HG02759 (cell line): ENCODE results near the gene MVK.

Source experiments
- ATAC-seq: cut with Tn5 transposase; IDR thresholded peaks from one replicate; pipeline ENCODE4 v1.9.1; 2021; ENCODE audit warnings: mild to moderate bottlenecking, moderate library complexity; ENCODE audit not compliant: unreplicated experiment

Gene MVK

DNA sequence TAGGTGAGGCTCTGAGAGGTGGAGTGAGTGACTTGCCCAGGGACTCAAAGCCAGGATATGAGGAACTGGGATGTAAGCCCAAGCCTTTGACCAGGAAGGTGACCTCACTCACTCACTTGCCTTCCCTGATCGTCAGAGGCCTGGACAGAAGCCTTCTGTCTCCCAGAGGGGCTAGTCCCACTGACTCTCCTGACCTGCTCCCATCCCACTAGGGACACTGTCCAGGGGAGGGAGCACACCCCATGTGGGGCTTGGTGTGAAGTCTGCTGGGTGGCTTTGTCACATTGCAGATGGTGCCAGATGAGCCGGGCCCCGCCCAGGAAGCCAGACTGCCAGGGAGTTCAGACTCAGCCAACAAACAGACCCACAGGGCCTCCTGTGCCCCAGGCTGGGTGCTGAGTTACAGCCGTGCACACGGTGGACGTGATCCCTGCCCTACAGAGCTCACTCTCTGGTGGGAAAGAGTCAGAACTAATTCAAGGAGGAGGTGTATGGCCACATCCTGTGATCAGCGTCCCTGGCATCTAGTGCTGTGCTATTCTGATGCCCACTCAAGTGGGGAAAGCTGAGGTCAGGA is 28.6 kb upstream of the MVK start:
- ATAC-seq = no peak

DNA sequence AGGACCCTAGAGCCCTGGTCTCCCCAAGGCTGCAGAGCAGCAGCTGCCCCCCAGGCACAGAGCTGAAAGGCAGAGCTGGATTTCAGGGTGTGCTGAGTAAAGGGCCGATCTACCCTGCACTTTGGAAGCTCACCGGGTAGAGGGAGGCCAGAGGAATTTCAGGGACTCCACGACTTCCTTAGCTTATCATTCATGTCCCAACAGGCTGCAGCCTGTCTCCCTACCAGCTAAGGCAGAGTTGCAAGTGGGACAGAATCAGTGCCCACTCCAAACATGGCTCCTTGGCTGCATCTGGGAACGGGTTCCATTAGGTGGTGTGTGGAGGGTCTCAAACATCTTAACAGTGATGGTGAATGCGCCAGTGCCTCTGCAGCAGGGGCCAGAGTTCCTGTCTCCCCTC is 27.8 kb upstream of the MVK start:
- ATAC-seq = no peak

DNA sequence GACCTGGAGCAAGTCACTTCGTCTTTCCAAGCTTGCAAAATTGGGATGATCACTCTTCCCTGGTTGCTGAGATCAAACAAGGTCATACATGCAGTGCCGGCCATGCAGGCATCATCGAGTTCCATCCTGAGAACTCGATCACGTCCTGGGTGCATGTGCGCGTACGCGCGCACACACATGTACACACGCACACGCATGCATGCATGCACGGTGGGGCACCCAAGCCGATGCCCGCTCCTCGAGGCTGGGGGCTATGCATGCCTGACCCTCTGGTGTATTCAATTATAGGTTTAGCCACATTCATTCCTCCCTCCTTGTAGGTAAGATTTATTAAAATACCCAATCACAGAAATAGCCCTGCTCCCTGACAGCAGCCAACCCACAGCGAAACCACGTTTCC is 26.3 kb upstream of the MVK start:
- no peak for ATAC-seq

DNA sequence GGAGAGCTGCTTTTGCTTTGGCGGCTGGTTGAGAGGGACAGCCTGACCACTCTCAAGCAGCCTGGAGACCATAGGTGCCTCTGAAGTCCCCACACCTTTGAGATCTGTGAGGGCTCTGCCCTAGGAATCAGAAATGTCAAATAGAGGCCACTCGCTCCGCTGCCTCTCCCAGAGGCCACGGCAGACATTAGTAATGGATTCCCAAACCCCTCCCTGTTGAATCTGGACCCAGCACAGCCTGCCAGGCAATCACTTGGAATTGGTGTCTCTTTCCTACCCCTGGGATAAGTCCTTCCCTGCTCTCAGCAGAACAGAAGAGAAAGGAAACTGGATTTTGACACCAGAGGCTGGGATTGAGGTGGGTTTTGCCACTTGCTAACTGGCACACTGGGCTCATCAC is 25.3 kb upstream of the MVK start:
- no peak for ATAC-seq

DNA sequence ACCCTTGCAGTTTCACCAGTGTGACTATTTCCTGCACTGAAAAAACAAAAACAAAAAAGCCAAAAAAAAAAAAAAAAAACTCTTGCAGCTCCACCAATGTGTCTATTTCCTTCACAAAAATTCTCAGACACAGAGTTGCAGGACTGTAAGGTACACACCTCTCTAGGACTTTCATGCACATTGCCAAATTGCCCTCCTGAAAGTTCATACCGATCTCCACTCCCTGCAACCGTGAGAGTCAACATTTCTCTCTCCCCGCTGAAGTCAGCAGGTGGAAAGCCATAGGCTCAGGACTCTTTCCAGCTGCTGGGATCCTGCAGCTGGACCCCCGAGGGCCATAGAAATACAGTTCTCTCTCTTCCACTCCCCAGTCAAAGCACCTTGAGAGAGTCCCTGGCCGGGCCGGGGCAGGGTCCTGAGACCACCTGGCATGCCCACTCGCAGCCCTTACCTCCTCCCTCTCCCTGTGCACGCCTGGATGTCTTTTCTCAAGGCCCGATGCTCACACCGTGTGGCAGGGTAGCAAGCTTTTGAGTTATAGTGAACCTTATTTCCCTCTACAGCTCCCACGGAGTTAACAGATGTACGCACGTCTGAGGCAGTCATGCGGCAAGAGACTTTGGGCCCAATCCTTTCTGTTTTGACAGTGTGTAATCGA is 23.9 kb upstream of the MVK start:
- ATAC-seq = no peak

DNA sequence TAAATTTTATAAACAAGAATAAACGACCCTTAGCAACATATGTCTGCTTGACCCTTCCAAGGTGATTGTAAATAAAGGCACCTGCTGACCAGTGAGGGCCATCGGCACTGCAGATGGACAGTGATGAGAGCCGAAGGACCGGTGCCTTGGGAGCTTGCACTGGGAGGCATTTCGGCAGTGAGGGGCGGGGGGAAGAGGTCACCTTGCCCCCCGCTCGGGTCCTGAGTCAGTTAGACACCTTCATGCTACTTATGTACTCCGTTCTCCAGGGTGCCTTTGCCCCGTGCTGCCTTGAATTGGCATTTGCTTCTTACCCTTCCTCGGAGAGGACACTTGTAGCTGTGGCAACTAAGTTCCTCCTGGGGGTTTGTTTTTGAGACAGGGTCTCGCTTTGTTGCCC is 23.3 kb upstream of the MVK start:
- no peak for ATAC-seq

DNA sequence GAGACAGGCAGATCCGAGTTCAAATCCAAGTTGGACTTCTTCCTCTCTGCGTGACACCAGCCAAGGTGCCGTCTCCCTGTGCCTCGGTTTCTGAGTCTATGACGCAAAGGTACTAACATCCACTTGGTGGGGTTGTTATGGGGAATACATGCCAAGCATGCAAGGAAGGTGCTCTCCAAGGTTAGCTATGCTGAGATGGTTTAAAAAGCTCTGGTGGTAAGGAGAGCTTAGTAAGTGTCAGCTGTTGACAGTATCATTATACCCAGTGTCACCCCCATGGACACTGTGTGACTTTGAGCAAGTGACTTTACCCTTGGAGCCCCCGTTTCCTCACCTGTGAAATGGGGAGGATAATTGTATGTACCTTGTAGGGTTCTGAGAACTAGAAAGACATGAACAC is 22.5 kb upstream of the MVK start:
- no peak for ATAC-seq

DNA sequence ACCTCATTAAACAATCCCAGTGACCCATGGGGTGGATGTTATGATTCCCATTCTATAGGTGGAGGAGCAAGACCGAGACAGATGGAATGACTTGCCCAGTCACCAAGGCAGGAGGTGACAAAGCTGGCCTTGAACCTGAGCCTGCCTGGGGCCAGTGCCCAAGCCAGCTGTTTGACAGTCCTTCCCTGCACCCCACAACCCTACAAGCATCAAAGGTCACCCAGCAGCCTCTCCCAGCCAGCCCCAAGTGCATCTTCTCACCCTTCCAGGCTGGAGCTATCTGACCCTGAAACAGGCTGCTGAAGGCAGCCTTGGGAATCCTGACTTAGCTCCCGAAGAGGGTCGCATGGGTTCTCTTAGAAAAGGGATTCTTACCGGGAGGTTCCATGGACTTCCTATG is 20.6 kb upstream of the MVK start:
- ATAC-seq = no peak

DNA sequence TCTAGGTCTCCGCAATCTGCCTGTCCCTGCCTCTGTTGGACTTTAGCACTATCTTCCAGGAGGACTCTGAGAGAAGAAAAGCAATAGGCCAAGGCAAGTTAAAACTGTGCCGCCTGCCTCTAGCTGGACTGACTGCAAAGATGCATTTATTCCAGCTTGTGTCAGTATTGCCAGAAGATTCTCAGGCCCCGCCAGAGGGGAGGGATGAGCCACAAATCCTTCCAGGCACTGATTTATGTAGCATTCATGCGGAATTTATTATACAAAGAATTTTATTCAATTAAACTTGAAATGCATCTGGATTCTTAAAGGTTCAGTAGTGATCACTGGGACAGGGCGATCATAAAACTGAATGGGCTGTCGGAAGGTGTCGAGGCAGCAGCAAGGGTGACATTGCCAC is 20.1 kb upstream of the MVK start:
- no peak for ATAC-seq

DNA sequence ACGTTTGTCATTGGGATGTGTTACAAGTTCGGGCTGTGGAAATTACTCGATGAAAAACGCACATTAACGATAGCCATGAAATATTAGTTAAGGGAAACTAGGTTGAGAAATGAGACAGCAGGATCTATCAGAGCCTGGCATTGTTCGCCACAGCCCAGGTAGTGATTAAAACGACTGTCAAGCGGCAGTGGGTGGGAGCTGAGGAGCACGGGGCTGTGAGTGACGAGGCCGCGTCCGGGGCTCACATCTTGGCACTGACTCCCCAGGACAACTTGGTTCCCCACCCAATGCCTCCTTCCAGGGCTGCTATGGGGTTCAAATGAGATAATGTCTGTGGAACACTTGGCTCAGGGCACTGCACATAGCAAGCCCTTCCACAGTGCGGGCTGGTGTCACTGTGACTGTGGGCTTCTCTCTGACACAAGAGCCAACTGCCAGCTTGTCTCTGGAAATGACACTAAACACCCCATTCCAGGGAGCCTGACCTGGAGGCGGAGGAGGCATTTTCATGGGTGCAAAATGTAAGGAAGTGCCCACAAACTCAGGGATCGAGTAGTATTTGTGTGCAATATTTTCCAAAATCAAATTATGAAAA is 19.6 kb upstream of the MVK start:
- no peak for ATAC-seq

DNA sequence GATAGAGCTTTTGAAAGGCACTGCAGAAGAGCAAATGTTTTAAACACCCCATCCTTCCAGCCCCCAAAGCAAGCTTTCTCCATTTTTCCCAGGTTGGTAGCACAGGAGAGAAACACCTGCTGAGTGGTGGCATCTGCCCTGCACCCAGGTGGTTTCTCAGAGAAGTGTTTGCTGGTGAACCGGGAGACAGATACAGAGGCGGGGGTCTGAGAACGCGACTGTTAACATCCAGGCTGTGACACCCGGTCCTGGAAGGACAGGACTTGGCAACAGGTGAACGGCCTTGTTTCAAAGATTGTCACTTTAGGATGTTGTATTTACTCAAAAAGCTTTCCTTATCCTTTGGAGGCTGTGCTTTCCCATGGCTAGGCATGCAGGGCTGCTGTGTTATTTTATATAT is 18.8 kb upstream of the MVK start:
- no peak for ATAC-seq

DNA sequence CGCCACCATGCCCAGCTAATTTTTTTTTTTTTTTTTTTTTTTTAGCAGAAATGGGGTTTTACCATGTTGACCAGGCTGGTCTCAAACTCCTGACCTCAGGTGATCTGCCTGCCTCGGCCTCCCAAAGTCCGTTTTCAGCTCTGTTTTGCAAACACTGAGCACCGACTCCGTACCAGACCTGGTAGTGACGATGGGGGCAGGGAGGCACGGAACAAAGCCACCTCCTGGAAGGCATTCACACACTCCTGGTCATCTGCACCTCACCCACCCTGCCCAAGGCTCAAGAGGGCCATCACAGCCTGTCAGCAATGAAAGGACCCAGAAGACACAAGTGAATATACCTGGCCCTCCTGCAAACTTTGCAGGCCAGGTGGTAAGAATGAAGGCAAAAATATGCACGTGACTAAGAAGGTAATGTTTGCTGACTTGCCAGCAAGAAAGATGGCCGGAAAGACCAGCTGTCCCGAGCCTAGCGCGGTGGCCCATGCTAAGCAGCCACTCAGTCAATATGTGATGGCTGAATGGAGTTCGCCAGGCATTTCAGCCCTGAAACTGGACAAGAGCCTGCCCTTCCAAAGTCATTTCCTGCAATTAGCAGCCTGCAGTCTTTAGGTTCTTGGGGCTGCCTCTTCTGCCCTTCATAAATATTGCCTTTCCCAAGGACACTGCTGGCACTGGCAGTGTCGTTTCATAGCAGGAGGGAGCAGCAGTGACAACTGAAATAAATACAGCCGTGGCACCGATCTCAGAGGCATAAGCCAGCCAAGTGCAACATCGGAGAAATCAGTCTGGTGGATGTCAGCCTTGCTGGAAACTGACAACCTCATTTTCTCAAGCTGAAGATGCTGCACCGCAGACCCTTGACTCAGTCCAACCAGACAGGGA is 17.9 kb upstream of the MVK start:
- ATAC-seq = no peak

DNA sequence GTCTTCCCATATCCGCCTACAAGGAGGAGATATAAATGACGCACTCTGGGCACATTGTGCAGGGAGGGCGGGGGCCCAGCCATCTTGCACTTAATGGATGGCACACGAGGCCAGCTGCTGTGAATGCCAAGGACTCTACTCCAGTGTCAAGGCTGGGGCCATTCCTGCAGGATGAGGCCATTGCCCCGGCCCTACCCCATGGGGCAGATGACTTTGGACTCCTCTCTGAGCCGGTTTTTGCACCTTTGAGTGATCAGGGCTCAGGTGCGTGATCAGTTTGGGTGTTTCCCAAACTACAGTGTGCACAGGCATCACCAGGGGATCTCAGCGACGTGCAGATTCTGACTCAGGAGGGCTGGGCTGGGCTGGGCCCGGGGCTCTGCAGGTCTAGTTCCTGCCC is 16.4 kb upstream of the MVK start:
- ATAC-seq = no peak

DNA sequence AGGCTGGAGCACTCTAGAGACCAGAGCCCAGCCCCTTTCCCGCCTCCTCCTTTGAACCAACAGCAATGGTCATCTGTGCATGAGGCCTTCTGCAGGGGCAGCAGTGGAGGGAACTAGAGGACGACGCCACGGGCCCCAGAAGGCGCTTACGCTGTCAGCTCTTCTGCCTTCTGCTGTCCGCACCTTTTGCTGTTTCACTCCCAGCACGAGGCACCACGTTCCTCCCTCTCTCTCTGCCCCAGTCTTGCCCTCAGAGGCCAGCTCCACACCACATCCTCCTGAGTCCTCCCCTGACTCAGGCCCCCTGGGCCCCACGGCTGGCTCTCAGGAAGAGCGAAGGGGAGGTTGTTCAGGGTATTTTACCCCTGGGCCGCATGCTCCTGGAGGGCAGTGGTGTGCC is 15.8 kb upstream of the MVK start:
- ATAC-seq = no peak

DNA sequence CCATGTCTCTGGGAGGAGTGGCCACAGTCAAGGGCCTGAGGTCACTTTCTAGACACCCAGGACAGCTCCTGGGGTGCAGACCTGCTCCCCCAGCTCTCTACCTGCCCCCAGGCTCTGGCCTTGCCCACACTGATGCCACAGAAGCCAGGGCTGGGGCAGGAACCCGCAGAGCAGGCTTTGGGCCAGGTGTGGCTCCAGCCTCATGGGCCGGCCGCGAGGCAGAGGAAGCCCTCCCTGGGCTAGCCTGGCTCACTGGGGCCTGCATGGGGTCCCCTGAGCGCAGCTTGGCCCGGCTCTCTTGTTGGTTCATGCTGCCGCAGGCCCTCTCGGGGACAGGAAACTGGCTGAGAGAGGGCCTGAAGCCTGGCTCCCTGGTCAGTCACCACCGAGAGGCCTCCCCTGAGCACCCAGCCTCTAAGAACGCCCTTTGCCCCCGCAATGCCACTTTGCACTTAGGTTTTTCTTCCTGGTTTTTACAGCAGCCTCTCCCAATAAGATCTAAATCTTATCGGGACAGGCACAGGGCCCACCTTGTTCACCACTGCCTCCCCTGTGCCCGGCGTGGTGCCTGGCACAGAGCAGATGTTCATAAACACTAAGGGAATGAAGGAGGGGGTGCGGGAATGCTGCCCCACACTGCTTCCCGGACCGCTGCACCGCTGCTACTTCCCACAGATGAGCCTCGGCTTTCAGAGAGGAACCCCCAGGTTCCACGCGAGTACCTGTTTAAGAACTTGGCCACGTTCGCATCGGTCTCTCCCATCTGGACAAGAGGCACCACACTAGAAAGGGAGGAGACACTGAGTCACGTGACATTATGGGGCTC is 15.0 kb upstream of the MVK start:
- ATAC-seq = no peak

DNA sequence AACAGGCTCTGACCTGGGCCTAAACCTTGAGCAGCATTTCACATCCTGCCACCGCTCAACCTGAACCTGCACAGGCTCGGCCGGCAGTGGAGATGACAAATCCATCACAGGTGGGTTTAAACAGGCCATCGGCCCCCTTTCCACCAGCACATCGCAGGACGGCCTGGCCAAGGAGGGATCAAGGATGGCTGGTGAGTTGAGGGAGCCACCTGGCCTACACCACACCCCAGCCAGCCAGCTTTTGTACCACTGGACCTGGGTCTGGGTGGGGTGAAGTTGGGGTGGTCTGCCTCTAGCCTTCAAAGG is 14.4 kb upstream of the MVK start:
- no peak for ATAC-seq

DNA sequence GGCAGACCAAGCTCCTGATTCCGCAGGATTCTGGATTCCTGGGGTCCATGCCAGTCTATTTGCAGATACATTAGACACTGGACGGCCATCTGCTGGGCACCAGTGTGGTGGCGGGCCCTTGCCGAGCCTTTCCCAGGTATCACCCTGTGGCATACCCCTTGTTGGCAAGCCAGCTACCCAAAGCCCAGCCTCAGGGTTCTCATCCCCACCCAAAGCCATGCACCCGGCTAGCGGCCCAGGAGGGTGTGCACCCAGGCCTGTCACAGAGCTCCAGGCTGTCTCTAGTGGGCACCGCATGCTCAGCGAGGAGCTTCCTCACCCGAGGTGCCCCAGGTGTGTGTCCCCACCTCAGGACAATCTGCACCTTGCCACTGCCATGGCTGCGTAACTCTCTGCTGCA is 14.0 kb upstream of the MVK start:
- no peak for ATAC-seq

DNA sequence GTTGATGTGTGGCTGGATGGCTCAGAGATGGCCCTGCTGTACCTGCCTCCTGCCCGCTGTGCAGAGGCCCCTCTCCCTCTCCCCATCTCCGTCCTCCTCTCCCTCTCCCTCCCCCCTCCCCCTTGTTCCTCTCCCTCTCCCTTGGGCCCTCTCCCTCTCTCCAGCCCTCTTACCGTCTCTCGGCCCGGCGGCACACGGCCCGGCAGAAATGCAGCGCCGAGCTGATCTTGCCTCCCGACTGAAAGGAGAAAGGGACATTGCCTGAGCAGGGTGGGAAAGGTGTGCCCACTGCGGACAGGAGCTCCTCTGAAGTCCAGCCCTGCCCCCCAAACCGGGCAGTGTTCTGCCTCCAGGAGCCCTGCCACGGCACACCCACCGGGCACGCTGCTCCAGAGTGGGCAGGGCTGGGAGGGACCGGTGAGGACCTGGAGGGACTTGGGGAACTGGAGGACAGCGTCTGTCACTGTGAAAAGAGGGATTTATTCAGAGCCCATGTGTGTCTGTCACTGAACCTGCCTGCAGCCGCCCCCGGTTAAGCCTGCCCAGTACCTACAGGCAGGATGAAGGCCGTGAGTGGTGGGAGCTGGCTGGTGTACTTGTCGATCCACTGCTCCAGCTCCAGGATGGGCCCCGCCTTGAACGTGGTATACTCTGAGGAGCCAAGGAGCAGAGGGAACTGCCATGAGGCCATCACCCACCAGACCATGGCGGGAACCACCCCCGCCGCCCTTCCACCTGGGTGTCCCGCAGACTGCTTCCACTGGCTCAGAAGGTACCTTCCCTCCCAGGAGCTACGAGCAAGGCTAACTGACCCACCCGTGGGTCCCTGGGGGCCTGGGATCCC is 12.5 kb upstream of the MVK start:
- ATAC-seq = no peak

DNA sequence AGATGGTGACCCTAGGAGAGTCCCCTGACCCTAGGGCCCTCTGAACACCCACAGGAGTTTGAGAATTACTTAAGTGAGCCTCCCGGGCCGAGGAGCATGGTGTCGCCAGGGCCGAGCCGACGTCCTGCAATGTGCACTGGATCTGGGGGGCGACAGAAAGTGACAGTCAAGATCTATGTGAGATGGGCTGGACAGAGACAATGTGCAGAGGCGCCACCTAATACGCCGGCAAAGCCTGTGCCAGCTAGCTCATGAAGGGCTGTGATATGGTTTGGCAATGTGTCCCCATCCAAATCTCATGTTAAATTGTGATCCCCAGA is 11.9 kb upstream of the MVK start:
- ATAC-seq = no peak

DNA sequence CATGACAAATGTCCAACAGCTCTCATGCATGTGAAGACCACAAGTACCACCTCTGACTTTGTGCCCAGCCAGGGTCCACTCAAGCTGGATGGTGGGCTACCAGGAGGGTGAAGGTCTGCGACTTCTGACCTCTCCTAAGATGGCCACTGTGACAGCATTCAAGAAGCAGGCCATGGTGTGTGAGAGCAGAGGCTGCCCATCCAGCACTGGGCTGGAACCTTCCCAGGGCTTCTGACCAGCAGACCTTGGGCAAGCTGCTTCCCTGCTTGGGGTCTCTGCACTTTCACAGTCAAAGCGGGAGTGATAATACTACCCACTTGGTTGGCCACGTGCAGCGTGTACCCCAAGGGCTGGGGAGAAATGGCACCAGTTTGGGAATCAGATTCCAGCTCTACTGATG is 10.7 kb upstream of the MVK start:
- no peak for ATAC-seq
